CD4-positive, alpha-beta T cell treated with Interleukin-12 subunit alpha and Interleukin-12 subunit beta, for 1 hour (primary cell): Measurements from ENCODE around the gene COQ6.
A peak's percentile ranks its signal among the peaks of the same experiment; 100 is the strongest.
"Not testable (repeated sequence)": the region's sequence is repeated elsewhere in the genome, so short reads cannot be mapped to it uniquely, and the experiment has no call there.

Experiments
- DNase-seq: peaks from one replicate; pipeline ENCODE4 v3.0.0-alpha.2; 2020

The COQ6 gene

DNA sequence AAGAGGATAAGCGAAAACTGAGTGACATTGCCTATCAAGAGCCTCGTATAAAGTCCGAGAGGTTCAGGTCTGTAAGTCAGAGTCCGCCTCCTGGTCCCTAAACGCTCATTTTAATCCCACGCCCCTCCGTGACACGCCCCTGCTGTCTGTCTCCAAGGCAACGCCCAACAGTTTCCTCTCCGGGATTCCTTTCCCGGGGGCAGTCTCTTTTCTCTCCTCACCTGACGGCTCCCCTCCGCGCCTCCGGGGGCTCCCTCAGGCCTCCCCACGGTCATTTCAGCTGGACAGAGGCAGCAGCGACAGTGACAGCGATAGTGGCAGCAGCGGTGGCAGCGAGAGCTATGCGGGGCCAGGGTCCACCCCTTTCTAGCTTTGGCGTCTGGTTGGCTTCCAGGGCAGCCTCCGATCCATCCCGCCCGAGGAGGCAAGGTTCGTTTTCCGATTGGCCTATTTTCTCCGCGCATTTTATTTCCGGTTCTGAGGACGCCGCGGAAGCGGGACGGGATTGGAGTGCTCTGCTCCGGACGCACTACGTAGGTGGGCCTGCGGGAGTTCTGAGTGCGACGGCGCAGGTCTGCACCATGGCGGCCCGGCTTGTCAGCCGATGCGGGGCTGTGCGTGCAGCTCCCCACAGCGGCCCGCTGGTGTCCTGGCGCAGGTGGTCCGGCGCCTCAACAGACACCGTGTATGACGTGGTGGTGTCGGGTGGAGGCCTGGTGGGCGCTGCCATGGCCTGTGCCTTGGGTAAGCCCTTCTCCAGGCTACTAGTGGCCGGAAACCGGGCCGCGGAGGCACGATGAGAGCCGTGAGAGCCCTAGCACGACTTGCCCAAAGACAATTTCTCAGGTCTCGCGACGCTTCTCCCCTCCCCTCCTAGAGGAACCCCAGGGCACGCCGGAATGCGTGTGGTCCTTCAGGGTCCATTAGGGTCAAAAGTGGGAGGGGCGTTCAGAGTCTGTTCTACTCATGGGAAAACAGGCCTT lies at the start of gene COQ6, which contains the start of gene FAM161B:
Gene COQ6 (plus strand): TSS at position 551 of the 983 bp plus-strand sequence. CDS start 31 bp downstream, at position 582.
Gene FAM161B (minus strand): TSS at position 343 of the 983 bp plus-strand sequence. CDS start 68 bp downstream, at position 275.
- DNase-seq: peak; percentile 94

- DNase-seq: no peak
Observed at GRCh38 chr14:73903028-73903427, 47.1 kb upstream of the COQ6 start.

GRCh38 chr14:73909681-73910080 lies 40.4 kb upstream of the COQ6 start:
- DNase-seq: no peak

- no peak for DNase-seq
Observed at GRCh38 chr14:73913256-73913655, 36.8 kb upstream of the COQ6 start.

- no peak for DNase-seq
Observed at GRCh38 chr14:73916324-73916723, 33.8 kb upstream of the COQ6 start.

DNA sequence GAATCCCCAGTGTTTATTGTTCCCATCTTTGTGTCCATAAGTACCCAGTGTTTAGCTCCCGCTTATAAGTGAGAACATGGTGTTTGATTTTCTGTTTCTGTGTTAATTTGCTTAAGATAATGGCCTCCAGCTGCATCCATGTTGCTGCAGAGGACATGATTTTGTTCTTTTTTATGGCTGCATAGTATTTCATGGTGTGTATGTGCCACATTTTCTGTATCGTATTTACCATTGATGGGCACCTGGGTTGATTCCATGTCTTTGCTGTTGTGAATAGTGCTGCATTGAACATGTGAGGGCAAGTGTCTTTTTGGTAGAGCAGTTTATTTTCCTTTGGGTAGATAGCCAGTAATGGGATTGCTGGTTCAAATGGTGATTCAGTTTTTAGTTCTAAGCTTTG lies 30.6 kb upstream of the COQ6 start:
- DNase-seq: not testable (repeated sequence)

DNA sequence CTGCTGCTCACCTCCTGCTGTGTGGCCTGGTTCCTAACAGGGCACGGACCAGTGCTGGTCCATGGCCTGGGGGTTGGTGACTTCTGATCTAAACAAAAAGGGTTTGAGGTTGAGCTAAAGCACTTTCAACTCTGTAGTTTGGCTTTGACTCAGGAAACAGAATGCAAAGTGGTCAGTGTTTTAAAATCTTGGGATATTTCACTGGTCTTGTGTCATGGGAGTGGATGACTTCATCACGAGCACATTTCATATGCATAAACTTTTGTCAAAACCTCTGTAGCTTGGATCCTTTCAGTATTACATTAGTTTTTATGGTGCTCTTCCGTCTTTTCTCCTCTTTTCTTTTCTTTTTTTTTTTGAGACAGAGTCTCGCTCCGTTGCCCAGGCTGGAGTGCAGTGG lies 25.8 kb upstream of the COQ6 start:
- DNase-seq: no peak

DNA sequence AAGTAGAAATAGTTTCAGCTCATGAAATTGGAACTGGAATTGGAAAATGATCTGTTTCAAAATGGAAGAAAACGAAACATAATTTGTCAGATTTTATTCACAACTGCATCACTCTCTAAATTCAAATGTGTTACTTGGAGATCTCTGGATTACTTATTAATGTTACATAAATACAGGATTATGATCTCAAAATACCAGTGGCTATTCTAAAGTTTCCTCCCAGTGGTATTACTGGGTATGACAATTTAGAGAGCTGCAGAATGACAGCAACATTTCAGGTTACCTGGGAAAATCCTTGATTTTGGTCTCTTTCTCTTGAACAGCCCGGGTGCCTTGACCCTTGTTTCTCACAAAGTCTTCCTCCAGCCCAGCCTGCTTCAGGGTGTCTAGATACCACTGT lies 14.4 kb upstream of the COQ6 start:
- DNase-seq: no peak

DNA sequence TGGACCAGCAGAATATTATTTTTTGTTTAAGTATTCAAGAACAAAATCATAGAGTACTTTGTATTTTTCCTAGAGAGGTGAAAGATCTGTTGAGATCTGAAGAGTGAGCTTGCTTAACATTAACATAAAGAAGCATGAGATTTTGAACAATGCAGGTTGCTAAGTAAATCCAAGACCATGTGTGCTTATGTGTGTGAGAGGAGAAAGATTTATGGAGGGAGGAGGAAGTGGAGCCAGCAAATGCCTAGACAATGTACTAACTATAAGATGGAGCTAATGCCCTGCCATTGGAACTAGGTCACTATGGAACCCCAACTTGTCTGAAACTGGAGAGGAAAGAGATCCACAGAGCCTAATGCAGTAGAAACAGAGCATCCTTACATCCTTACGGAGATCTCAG lies 13.6 kb upstream of the COQ6 start:
- DNase-seq: no peak

DNA sequence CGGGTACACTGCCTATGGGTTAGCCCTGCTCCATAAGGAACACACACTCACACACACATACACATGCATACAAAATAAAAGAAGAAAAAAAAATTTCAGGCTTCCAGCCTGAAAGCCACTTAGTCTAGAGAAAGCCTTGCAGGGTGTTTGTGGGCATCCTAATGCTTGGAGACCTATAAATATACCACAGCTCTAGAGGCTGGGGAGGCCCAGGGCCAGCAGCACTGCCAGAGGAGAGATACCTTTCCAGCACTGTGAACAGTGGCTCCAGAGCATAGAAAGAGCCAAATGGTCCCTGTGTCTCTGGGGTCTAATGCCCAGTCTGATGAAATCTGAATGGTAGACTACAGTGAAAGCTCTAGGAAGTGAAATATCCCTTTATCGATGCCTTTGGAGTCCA lies 13.1 kb upstream of the COQ6 start:
- DNase-seq: no peak

DNA sequence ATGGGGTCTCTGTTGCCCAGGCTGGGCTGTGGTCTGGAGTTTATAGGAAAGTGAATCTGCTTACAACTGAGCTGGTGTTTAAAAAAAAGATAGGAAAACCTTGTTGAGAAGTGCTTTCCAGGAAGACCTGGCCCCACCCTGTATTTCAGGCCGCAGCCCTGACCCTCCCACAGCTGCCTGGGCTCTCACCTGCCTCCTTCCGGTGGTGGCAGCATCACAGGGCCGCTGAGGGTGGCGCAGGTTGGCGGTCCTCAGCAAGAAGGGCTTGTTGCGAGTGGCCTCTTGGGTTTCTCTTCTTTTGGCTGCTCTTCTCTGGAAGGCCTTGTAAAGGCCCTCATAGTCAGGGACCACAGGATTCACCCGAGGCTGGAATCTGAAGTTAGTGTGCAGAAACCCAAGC lies 7.9 kb upstream of the COQ6 start:
- no peak for DNase-seq

GRCh38 chr14:73943083-73943482 lies 7.0 kb upstream of the COQ6 start:
- no peak for DNase-seq

DNA sequence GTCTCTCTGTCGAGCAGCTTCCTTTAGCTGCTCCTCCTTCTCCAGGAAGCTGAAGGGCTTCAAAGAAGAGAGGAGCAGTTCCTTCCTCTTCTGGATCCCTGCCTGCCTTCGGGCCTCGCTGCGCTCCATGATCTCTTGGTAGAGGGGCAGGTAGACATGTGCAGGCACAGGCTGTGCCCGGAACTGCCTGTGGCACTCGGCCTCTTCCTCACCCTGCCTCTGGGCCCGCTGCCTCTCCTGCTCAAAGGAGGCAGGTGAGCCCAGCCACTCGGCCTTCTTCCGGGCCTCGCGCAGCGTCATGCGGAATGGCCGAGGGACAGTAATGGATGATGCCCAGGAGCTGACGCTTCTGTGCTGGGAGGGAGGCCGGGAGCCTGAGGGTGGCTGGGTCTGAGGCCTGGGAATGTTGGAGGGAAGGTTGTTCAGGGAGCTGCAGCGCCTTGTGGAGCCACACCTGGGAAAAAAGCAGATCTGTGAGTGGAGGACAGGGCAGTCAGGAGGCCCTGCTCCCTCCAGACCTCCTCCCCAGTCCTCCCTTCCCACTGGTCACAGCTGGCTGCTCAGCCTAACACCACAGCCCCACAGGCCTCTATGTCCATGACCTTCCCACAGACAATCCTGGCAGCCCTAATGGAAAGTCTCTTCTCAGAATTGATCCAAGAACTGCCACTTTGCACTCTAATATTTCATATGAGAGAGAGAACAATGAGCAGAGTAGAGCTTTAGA lies 5.5 kb upstream of the COQ6 start:
- no peak for DNase-seq

GRCh38 chr14:73945159-73945670 lies 4.9 kb upstream of the COQ6 start:
- no peak for DNase-seq

DNA sequence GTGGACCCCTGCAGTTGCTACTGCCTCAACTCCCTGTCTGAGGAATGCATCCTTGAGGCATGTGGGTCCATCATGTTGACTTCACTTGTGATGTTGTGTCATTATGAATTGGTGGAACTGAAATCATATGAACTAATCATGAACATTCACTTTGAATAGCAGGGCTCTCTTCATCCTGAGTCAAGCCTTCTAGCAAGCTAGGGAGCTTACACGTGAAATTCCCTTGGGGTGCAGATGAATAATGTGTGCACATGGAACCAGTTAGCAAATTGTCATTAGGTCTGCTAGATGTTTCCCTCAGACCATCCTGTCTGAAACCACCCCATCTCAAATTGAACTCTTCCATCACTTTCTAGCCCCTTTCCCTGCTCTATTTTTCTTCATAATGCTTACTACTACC lies 3.6 kb downstream of the COQ6 start:
- no peak for DNase-seq

DNA sequence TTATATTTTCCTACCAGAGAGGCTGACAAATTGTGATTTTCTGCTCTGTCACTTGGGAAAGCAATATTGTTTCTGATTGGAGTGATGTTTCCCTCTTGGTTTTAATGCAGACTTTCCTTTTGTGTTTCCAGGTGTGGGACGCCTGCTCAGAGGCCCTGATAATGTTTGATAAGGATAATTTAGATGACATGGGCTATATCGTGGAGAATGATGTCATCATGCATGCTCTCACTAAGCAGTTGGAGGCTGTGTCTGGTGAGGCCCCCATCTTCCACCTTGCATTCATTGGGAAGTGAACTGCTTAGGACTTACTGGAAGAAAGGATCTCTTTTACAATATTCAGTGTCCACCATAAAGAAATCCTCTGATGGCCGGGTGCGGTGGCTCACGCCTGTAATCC lies 5.6 kb downstream of the COQ6 start:
- DNase-seq: no peak

DNA sequence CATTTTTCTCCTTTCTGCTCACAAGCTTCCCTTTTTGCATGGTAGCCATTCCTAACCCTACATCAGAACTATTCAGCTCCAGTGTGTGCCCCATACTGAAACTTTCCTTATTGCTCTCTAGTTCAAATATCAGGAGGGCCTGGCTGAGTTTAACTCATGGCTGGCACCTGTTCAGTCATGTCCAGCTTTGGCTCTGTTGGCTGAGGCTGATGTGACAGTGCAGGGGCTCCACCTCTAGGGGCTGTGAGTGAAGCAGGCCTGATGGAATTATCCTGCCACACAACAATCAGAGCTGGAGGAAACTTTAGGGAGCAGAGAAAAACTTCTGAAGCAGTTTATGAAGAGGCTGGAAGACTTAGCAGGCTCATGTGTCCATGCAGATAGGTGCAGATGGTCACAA lies 8.5 kb downstream of the COQ6 start:
- DNase-seq: no peak

DNA sequence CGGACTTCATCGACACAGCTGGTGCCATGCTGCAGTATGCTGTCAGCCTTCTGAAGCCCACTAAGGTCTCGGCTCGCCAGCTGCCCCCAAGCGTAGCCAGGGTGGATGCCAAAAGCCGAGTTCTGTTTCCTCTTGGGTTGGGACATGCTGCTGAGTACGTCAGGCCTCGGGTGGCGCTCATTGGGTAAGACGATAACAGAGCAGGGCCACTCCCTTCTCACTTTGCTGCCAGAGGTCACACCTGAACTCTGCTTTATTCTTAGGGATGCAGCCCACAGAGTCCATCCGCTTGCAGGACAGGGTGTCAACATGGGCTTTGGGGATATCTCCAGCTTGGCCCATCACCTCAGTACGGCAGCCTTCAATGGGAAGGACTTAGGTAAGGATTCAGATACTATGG lies 11.1 kb downstream of the COQ6 start:
- DNase-seq: no peak

DNA sequence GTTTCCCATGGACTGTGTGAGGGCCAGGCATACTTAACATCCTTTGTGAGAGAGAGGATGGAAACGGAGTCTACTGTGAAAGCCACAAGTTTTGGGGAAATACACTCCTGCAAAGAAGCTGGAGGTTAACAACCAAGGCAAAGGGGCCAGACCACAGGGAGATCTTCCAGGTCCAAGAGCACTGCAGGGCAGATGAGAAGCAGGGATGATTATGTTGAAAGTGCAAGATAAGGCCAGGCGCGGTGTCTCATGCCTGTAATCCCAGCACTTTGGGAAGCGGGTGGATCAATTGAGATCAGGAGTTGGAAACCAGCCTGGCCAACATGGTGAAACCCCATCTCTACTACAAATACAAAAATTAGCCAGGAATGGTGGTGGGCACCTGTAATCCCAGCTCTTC lies 15.1 kb downstream of the COQ6 start:
- DNase-seq: no peak

GRCh38 chr14:73968885-73969284 lies 18.8 kb downstream of the COQ6 start:
- DNase-seq: no peak

DNA sequence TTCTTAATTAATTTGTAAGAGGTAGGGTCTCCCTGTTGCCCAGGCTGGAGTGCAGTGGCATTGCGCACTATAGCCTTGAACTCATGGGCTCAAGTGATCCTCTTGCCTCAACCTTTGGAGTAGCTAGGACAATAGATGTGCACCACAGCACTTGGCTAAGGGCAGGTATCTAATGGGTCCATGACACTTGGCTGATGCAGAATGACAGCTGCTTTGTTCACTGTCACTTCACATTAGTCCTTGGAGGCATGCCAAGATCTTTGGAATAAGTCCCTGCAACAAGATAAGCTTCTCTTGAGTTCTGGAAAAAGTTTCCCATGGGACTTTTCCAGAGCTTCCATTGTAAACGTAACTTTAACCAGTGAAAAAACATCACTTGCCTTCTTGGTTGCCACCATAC lies 23.4 kb downstream of the COQ6 start:
- DNase-seq: no peak

DNA sequence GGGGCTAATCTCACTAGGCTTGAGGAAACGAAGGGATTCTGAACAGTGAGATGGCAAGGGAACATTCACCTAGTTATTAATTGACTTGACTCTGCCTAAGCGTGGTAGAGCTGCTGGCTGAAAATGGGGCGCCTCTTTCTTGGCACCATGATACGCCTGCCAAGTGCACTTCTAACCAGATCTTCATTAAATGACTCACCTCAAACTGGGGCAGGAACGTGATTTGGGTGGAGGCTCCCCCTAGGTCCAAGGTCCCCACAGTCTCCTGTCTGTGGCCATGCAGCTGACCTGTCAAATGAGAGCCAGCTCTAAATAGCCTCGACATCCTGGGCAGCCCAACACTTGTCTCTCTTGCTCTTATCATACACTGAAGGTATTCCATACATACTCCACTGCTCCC lies 26.0 kb downstream of the COQ6 start:
- DNase-seq: no peak

DNA sequence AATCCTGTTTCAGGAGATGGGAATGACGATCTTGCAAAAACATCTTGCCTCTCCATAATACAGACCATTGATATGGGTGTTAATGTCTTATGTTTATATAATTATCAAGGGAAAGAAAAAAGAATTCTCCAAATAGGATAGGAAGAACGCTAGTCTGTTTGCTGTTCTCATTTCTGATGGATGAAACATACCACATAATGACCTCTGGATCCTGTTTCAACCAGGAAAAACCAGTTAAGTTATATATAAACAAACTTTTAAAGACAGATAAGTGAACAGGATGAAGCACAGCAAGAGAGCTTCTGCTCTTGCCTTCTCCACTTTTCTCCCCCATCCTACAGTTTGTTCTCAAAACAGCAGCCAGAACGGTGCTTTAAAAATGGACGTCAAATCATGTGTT lies 27.8 kb downstream of the COQ6 start:
- DNase-seq: no peak

- no peak for DNase-seq
Observed at GRCh38 chr14:73988065-73988464, 38.0 kb downstream of the COQ6 start.
